GM20431 (cell line): ENCODE data around the gene GNA12.
"Not testable (repeated sequence)": the region's sequence is repeated elsewhere in the genome, so short reads cannot be mapped to it uniquely, and the experiment has no call there.

ENCODE experiments used
- in situ Hi-C: fragments of 300-500 bp; cut with MseI, MboI; formaldehyde crosslinking; loops from one replicate; pipeline ENCODE4 v1.15.0; 2020; ENCODE audit warnings: low sequenced_read_pairs; ENCODE audit not compliant: unreplicated experiment

GNA12 gene

DNA sequence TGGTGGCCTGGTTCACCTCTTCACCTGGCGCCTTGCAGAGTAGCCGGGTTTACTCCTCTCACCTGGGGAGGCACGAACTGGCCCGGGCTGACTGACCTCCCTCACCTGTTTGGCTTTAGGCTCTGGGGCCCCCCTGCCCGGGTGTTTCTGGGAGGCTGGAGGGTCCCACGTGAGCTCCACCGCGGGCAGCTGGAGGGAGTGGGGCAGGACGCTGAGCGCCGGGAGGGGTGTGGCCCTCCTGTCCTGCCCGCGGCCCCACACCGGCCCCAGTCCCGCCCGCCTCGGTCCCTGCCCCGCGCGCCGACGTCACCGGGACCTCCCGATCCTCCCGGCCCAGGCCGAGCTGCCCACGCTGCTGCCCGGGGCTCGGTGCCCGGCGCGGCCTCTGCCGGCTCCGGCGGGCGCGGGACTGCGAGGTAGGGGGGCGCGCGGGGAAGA, 156.2 kb downstream of the GNA12 start, which contains the start of gene AMZ1:
TSS of gene AMZ1 (plus strand) at position 322 of the 438 bp plus-strand sequence. CDS start 12,250 bp downstream, outside the sequence.
- in situ Hi-C loops: no loop called here

DNA sequence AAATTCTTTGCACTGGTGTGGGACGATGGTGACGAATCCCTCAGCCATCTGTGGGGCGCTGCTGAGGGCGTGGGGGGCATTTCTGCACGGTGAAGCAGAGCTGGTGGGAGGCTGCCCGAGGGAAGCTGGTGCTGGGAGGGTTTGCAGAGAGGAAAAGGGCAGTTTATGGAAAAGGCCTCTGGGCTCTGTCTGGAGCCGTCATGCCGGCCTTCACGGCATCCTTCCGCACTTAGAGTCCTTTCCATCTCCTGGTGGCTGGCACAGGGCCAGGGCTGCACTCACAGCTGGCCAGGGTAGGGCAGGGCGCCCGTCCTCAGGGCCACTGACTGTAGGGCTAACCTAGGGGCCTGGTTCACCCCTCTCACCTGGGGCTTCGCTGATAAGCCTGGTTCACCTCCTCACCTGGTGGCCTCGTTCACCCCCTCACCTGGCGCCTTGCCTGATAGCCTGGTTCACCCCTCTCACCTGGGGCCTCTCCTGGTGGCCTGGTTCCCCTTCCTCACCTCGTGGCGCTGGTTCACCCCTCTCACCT, 156.7 kb downstream of the GNA12 start:
- in situ Hi-C loops: no loop called here

DNA sequence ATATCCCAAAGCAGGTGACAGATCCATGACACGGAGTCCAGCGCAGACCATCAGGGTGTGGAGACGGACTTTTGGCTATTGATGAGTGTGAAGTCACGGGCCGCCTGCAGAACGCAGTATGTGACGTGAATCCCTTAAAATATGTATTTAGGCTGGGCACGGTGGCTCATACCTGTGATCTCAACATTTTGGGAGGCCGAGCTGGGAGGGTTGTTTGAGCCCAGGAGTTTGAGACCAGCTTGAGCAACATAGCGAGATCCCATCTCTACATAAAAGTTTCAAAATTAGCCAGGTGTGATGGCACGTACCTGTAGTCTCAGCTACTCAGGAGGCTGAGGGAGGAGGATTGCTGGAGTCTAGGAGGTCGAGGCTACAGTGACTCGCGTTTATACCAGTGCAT, 158.0 kb downstream of the GNA12 start:
- in situ Hi-C loops: no loop called here

DNA sequence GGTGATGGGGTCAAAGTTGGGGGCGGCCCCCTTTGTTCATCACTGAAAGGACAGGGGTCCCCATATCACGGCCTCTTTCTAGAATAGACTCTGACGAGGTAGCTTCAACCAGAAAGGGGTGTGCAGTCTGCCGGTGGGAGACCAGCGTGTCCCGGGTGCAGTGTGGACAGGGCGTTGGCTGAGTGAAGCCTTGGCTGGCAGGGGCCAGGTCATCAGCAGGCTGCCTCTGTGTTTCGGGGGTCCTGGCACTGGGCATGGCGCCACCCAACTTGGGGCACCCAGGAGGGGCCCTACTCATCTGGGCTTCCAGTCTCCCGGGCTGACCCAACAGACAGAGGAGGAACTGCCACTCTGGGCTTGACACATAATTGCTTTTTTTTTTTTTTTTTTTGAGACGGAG, 159.6 kb downstream of the GNA12 start:
- in situ Hi-C loops: no loop called here

DNA sequence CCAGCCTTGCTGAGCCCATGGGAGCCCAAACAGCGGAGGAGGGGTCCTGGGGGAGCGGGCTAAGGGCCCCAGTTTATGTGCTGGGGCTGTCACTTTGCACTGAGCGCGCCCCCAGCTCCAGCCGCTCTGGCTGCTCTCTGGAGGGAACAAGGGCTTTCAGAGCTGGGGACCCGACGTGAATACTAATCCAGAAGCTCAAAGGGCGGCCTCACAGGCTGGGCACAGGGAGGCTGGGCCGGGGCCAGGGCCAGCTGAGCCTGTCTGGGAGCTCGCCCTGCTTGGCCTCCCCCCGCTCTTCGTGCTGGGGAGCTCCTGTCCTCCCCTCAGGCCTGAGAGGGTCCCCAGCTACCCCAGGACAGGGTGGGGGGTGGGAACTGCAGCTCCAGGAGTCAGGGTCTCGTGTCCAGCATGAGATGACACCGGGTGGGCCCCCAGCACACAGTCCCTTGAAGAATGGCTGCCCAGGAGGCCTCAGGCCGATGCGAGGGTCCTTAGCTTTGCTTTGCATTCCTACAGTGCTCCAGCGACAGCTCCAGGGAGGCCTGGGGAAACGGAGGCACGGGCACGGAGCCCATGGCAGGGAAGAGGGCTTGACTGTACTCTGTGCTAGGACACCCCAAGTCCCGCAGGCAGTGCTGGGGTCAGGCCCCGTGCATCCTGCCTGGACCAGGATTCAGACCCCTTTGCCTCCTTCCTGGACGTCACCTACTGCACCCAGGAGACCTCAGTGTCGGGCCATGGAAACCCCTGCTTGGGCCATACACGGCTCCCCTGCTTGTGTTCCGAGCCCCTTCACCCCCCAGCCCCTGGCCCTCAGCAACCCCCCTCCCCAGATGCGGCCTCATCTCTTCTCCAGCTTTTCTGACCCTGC, 161.9 kb downstream of the GNA12 start:
- in situ Hi-C loops: no loop called here

DNA sequence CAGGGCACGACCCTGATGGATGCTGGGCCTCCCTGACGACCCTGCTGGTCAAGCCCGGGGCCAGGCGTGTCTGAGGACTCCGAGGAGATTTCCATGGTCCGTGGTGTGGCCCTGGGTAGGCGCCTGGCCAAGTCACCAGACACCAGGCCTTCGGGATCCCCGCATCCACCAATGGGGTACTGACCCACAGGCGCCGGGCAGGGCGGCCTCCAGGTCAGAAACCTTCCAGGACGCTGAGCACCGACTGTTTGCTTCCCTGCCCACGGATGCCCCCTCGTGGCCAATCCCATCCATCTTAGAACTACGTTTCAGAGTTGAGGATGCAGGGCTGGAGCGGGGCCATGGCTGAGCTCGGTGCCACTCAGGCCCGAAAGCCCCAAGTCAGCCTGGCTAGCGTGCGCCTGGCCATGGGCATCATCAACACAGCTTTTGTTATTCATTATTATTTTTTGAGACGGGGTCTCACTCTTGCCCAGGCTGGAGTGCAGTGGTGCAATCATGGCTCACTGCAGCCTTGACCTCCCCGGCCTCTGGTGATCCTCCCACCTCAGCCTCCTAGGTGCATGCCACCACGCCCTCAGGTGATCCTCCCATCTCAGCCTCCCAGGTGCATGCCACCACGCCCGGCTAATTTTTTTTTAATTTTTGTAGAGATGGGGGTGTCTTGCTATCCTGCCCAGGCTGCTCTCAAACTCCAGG, 163.2 kb downstream of the GNA12 start:
- in situ Hi-C loops: no loop called here

DNA sequence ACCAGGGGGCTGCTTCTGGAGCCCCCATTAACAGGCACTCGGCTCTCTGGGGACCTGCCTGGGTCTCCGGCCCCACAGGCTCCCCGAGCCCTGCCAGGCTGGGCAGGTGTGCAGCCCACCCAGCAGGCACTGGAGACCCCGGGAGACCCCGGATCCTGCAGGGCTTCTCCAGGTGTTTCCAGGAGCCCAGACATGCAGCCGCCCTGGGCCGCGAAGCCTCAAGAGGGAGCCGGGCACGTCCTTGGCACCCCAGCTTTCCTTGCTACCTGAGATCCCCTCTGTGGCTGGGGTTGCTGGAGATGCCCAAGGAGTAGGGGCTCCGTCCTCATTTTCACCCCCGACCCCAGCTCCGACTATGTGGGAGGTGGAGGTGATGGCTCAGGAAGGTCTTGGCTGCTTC, 163.9 kb downstream of the GNA12 start:
- in situ Hi-C loops: no loop called here

DNA sequence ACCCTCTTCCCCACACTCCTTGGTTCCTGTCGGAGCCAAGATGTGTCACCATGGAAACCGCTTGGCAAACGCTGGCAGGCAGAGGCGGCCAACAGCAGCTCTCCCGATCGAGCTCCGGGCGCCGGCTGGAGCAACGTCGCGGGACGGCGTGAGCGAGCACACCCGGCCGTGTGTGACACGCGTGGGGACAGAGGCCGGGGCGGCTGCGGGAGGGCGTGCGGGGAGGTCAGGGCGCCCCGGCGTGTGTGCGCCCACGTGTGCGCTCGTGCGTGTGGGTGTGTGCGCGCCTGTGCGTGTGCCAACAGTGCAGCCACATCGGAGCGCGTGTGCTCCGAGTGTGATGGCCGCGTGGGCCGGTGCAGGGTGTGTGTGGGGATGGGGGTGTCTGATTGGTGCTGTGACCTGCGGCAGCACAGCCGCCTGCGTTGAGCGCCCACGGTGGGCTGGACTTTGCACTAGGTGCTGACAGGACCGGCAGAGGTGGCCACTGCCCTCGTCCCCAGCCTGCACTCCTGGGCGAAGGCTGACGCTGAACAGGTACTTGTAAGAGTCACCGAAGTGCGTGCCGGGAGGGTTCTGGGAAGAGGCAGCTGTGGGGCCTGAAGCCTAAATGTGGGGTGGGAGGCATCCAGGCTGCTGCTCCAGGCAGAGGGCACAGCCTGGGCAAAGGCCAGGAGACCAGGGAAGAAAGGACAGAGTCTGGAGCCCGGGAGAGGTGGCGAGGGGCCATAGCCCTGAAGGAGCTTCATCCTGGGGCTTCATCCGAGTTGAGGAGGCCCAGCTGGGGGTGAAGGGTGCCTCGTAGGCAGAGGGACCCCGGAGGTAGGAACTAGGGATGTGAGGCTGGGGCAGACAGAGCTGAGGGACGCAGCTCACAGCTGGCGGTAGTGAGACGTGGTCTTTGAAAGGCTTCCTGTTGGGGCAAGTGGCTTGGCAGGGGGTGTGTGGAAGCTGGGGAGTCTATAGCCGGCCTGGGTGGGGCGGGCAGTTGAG, 164.7 kb downstream of the GNA12 start:
- in situ Hi-C loops: not testable (repeated sequence)

DNA sequence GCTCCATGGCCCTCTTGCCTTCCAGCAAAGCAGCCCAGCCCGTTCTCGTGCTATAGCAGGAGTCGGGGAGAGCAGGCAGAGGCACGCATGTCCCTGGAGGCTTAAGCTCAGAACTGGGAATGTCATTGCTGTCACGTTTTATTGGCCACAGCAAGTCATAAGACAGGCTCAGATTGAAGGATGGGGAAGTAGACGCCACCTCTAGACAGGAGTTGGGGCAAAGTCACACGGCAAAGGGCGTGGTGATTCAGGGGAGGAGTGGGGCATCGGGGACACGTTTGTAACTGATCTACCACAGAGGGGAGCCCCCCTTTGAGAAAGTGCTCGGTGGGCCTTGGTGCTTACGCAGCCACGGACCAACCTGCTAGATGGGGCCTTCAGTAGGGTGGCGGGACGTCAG, 165.7 kb downstream of the GNA12 start:
- in situ Hi-C loops: not testable (repeated sequence)
